GM12872 (cell line): Measurements from ENCODE around the gene GPANK1.

Experiments
- TF ChIP-seq, protein P1 (sequence below): IDR thresholded peaks from 3 replicates; pipeline ENCODE4 v1.5.1; 2011; ENCODE audit warnings: low read depth, mild to moderate bottlenecking, low read length, moderate library complexity; ENCODE audit not compliant: insufficient read depth

The GPANK1 gene

DNA sequence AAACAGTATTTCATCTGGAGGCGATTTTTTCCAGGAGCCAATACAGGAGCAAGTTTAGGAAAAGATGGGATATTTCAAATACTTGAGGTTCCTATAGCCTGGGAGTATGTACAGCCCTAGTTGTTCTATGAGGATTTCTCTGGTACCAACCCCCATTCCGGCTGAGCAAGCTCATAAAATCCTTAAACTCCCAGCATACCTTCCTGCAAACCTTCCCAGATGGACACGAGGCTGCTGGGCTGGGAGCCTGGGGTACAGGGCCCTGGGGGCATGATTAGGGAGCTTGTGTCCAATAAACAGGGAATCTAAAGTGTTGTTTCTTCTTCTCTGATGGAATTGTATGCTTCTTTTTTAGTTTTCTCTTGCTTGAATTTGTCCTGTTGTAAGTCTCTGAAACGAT, 42.8 kb downstream of the GPANK1 start:
- TF ChIP-seq, protein P1, sequence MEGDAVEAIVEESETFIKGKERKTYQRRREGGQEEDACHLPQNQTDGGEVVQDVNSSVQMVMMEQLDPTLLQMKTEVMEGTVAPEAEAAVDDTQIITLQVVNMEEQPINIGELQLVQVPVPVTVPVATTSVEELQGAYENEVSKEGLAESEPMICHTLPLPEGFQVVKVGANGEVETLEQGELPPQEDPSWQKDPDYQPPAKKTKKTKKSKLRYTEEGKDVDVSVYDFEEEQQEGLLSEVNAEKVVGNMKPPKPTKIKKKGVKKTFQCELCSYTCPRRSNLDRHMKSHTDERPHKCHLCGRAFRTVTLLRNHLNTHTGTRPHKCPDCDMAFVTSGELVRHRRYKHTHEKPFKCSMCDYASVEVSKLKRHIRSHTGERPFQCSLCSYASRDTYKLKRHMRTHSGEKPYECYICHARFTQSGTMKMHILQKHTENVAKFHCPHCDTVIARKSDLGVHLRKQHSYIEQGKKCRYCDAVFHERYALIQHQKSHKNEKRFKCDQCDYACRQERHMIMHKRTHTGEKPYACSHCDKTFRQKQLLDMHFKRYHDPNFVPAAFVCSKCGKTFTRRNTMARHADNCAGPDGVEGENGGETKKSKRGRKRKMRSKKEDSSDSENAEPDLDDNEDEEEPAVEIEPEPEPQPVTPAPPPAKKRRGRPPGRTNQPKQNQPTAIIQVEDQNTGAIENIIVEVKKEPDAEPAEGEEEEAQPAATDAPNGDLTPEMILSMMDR: no peak

DNA sequence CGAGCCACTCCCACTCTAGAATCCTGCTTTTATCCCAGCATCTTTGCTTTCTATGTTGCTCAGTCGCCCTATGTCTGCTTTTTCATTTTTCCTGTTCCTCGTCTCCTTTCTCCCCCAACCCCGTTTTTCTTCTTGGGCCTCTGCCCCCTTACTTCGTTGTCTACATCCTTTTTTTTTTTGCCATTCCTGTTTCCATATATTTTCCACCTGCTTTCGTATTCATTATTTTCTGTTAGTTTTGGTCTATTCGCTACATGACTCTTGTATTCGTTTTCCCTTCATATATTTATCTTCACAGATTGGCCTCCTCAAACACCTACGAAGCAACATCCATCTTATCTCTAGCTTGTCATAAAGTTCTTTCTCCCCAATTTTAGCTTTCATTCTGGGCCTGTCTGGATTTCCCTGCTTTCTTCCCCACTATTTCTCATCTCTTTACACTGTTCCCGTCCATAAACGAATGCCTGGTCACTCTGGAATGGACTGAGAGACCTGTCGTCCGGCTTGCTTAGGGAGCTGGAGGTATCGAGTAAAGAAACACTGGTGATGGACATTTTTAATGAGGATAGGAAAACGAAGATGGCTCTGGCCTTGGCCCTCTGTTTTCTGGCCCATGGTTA, 43.4 kb downstream of the GPANK1 start:
- TF ChIP-seq, protein P1: no peak

DNA sequence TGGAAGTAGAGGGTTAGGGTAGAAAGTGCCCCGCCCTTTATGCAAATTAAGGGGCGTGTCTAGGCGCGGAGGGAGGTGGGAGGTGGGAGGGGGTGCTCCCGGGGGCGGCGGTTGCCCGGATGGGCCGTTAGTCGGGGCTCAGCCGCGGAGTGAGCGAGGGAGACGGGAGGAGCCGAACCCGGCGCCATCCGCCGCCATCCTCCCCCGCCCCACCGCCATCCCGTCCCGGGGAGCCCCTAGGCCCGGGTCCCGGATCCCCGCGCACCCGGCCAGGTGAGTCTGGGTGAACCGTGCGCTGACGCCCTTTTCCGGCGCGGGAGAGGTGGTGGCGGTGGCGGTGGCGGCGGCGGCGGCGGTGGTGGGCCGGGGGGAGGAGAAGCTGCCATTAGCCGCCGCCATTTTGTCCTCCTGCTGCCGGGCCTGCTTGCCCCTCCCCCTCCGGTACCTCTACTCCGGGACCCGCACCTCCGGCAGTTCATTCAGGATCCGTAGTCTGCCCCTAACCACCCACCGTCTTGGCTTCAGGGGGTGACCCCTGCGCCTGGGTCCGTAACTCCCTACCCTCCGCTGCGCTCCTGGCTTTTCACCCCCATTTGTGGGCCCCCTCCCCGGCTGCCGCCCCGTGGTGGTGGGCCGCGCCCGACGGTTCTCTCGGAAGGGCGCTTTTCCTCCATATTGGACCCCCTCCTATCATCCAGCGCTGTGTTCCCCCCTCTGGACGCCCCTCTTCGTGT, 44.0 kb downstream of the GPANK1 start, which contains the start of gene PRRC2A:
Gene PRRC2A (plus strand): TSS at position 130 of the 734 bp plus-strand sequence. CDS start 2,075 bp downstream, outside the sequence.
- TF ChIP-seq, protein P1: no peak

DNA sequence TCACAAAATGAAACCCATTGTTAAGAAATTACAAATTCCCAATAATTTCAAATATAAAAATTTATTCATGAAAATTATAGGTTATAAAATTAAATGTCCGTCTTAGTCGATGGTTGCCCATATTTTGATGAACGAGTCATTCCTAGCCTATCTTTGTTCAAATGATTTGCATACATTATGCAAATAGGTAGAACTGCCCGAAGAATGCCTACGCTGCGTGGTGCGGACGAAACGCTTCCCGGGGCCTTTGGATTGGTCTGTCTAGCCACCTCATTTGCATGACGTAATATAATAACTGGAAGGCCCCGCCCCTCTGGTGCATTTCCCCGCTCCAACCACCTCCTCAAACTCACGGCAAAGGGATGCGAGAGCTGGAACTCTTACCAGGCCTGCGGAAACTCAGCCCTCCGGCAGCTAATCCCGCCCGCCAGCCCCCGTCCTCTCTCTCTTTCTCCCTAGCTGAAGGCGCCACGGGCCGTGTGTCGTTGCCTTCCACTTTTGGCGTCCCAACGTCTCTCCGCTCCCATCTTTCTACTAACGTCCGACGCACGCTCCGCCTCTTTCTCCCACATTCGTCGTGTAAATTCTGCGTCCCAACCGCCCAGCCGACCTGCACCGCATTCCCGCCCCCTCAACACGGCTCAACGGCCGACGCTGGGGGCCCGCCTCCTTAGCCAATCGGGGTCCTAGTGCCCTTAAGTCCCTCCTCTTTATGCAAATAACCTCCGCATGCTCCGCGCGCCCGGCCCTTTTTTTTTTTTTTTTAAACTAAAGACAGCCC, 44.8 kb downstream of the GPANK1 start:
- TF ChIP-seq, protein P1: no peak

DNA sequence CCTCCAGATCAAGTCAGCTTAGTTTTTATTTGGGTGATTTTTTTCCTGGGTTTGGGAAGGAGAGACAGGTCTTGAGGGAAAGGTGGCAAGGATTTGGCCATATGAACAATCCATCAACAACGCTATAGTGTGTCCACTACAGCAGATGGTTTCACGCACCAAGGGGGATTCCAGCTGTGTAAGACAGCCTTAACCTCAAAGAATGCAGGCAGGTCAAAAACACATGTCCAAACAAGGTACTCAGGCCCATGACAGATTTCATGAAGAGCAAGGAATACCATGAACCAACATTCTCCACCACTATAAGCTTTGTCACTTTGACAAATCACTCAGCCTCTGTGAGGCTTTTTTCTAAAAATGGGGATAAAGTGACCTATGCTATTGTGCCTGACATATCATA, 47.8 kb downstream of the GPANK1 start:
- TF ChIP-seq, protein P1: no peak

DNA sequence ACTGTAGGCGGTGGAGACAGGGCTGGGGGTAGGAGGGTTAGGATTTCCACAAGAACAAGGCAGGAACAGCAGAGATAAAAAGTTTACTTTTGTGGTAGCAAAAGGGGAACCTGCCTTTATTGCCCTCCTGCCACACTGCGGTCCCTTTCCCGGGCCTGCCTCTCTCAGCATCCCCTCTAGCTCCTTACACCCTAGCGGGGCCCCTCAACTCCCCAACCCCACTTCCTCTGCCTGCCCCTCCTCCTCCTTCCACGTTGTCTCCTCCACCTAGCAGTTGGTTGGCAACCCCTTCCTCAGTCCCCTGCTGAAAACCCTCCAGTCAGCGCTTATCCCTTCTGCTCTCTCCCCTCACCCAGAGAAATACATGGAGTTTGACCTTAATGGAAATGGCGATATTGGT, 49.0 kb downstream of the GPANK1 start:
- TF ChIP-seq, protein P1: no peak
